Body of pancreas (tissue), 4 donors: ENCODE data around the gene RIC1.

Source experiments
- CTCF ChIP-seq, 7 experiments: fragments of 450-650 bp in 4 of 7; fragments of 200-600 bp in 3 of 7; sonication (generic) in 3 of 7; IDR thresholded peaks; one replicate each; pipeline ENCODE4 v1.5.1; 2016 to 2019; ENCODE audit warnings: antibody characterized with exemption in 7 of 7
- POLR2A ChIP-seq, 3 donors: fragments of 450-650 bp; IDR thresholded peaks; one replicate each; pipeline ENCODE4 v1.6.1; 2016; ENCODE audit warnings: antibody characterized with exemption in 3 of 3, mild to moderate bottlenecking in 2 of 3

- TF ChIP-seq POLR2A (IDR thresholded peaks at IDR 0.05) (no peak), CTCF (IDR thresholded peaks at IDR 0.05) (no peak)
These were observed 164.9 kb downstream of the RIC1 start for GRCh38 chr9:5793812-5794211.
